ENCODE measurements around the gene TNFRSF13B.

TNFRSF13B gene

DNA sequence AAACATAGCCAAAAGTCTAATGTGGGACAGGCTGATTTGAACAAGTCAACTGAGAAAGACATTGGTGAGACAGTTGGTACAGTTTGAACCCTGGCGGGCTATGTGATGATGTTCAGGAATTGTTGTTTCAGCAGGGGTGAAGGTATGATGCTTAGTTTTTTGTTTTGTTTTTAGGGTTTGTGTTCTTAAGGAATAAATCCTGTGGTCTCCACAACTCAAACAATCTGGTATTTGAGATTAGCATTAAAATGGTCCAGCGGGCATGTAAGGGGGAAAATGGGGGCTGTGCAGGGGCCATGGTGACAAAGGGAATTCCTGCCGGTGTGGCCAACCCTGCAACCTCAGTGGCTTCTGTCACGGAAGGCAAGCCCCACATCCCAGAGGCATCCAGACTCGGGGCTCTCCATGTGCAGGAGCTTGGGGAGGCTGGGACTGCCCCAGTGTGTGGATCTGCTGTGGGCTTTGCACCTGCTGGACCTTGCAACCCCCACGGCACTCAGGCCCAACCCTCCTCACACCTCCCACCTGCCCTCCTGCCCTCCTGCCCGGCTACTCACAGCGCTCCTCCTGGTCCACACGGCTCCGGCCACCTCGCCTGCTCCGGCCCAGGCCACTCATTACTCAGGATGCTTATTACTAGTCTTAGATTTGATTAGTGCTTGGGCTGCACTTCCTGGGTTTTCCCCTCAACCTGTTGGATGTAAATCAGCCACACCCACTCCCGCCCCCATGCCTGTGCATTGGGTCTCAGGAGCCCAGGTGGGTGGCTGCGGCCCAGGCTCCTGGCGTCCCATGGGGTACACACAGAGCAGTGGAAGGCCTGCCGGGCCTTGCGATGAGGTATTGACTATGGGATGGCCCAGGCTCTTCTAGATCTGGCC lies at the start of gene TNFRSF13B:
Gene TNFRSF13B, minus strand, starts transcription at position 661 of the 881 bp plus-strand sequence. Its CDS starts 43 bp downstream, at position 618.
- TF ChIP-seq, protein P1, sequence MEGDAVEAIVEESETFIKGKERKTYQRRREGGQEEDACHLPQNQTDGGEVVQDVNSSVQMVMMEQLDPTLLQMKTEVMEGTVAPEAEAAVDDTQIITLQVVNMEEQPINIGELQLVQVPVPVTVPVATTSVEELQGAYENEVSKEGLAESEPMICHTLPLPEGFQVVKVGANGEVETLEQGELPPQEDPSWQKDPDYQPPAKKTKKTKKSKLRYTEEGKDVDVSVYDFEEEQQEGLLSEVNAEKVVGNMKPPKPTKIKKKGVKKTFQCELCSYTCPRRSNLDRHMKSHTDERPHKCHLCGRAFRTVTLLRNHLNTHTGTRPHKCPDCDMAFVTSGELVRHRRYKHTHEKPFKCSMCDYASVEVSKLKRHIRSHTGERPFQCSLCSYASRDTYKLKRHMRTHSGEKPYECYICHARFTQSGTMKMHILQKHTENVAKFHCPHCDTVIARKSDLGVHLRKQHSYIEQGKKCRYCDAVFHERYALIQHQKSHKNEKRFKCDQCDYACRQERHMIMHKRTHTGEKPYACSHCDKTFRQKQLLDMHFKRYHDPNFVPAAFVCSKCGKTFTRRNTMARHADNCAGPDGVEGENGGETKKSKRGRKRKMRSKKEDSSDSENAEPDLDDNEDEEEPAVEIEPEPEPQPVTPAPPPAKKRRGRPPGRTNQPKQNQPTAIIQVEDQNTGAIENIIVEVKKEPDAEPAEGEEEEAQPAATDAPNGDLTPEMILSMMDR (IDR thresholded peaks at IDR 0.05; ENCODE audit: control insufficient read depth, insufficient read depth, low read depth, low read length, missing control alignments), result no peak
- no peak for DNase-seq (ENCODE audit: low read depth)
- H3K4me3 ChIP-seq (ENCODE audit: control insufficient read depth, low read depth, low read length), result no peak within 1 kb of the TSS

DNA sequence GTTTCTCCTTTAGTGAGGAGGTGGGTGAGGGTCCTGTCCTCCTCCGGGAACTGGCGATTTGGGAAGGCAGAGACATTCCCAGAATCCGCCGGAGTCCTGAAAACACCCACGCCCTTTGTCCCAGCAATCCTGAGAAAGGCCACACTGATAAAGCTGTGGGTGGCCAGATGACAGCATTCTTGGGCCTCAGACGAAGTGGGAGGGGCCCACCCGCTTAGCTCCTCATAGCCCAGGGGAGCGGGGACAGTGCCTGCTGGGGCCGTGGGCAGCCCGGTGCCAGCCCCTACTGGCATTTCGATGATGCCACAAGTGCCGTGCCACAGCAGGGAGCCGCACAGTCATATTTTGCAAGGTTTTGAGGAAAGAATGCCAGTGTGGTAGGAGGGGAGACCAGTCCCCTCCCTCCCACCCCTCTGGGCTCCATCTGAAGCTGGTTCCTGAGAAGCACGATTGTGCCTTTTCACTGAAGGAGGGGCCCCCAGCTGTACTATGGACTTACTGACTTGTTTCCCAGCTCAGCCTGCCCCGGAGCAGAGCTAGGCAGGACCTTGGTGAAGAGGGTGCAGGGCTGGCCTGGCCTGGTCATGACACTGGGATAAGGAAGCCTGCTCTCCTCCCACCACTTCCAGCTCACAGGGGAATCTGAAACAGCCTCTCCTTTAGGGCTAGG lies 49.4 kb upstream of the TNFRSF13B start:
- DNase-seq (ENCODE audit: low read depth), result no peak
- no peak overlapping the region for H3K4me3 ChIP-seq (ENCODE audit: control insufficient read depth, low read depth, low read length)
- TF ChIP-seq, protein P1 (IDR thresholded peaks at IDR 0.05; ENCODE audit: control insufficient read depth, insufficient read depth, low read depth, low read length, missing control alignments), result no peak

DNA sequence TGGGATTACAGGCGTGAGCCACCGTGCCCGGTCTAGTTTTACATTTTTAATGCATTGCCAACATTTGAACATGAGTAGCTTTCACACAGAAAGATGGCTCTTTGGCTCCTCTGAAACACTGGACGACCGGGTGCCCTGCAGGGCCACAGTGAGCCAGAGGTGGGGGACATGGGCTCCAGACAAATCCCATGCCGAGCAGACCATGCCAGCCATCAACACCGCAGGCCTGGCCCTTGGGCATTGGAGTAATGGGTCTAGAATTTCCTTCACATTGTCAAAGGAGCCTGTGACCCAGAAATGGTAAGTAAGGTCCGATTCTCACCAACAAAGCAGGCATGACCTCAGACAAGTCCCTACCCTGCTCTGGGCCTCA lies 48.9 kb upstream of the TNFRSF13B start:
- H3K4me3 ChIP-seq (ENCODE audit: control insufficient read depth, low read depth, low read length), result no peak overlapping the region
- TF ChIP-seq, protein P1 (IDR thresholded peaks at IDR 0.05; ENCODE audit: control insufficient read depth, insufficient read depth, low read depth, low read length, missing control alignments), result no peak
- DNase-seq (ENCODE audit: low read depth), result no peak

DNA sequence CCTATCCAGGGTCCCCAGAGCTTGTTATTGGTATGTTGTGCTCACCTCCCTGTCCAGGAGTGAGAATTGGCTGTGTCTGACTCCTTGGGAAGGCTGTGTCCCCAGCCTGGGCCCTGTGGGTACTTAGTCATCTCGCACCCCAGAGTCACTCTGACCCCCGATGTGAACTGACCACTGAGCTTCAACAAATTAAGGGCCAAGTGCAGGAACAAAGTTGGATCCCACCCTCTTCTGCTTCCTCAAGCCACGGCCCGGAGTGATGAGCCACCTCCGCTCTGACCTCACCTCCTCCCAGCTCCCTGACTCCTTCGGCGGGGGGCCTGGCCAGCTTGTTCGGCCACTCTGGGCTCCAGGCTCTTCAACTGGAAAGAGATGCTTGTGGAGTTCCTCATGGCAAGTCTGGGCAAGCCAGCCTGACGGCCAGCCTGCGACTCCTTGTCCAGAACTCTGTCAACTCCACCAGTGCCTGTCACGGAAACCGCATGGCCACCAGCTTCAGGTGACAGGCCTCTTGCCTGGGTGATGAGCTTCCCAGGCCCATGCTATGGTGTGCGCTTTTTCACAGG lies 48.1 kb upstream of the TNFRSF13B start:
- no peak for DNase-seq (ENCODE audit: low read depth)
- no peak overlapping the region for H3K4me3 ChIP-seq (ENCODE audit: control insufficient read depth, low read depth, low read length)
- TF ChIP-seq, protein P1 (IDR thresholded peaks at IDR 0.05; ENCODE audit: control insufficient read depth, insufficient read depth, low read depth, low read length, missing control alignments), result no peak

DNA sequence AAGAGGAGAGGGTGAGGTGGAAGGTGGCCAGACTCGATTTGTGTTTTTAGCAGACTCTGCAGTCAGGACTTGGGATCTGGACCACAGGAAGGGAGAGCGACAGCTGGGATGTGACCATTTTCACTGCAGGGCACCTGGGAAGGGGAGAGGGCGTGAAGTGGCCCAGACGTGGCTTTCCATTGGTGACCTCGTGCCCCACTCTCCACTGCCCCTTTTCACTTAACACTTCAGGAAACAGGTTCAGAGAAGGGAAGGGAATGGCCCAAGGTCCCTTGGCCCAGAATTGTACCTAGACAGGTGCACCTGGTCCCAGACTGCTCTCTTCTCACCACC lies 47.5 kb upstream of the TNFRSF13B start:
- TF ChIP-seq, protein P1 (IDR thresholded peaks at IDR 0.05; ENCODE audit: control insufficient read depth, insufficient read depth, low read depth, low read length, missing control alignments), result no peak

DNA sequence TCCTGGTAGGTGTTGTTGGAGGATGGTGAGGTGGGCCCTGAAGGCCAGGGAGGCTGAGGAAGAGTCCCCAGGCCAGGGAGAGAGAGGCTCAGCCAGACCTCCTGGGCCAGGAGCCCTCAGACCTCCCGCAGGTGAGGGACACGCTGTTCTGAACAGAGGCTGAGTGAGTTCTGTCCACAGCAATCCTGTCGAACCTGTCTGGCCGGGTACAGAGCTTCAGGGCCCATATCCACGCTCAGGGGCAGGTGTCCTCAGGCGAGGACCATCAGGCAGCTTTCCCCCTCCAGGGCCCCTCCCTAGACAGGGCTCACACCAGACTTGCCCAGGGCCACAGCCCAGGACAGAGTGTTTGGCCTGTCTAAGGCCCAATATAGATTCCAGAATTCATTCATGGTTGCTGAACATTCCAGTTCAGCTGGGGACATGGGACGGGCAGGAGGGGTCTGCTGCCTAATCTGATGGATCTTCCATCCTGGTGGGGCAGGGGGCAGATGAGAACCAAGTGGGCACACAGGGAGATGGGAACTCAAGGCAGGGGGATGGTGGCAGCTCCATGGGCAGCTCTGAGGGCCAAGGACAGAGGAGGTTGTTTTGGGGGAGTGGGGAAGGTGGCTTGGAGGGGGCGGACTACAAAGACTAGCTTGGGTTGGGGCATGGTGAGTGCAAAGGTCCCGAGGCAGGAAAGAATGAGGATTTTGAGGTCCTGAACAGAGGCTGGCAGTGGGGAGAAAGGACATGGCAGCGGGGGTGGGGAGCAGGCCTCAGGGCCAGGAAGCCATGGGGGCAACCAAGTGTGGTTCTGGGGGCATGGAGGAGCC lies 46.9 kb upstream of the TNFRSF13B start:
- TF ChIP-seq, protein P1 (IDR thresholded peaks at IDR 0.05; ENCODE audit: control insufficient read depth, insufficient read depth, low read depth, low read length, missing control alignments), result no peak
- DNase-seq (ENCODE audit: low read depth), result no peak
- no peak overlapping the region for H3K4me3 ChIP-seq (ENCODE audit: control insufficient read depth, low read depth, low read length)

More for the DNA sequence above, 47.5 kb upstream of the TNFRSF13B start:
- no peak for DNase-seq (ENCODE audit: low read depth)
- no peak overlapping the region for H3K4me3 ChIP-seq (ENCODE audit: control insufficient read depth, low read depth, low read length)

Measured in AG09309 (cell line).